Muscle of back (tissue), 11 donors: ENCODE measurements around the gene DOHH. TPM values are rescaled to one million over a fixed set of nuclear protein-coding genes. Genes with fewer than 3 reads are reported as not detected.

ENCODE experiments used
- DNase-seq, 3 donors: peaks; one replicate each; pipeline versions ENCODE4 v3.0.0 to v3.0.0-alpha.2; 2013
- polyA plus RNA-seq, 10 donors: library from polyadenylated mRNA; unstranded; fragments of 120-200 nt; gene quantifications; one replicate each; pipeline ENCODE4 v1.2.1, GENCODE V29; 2013; ENCODE audit not compliant: insufficient read length in 10 of 10

DOHH gene
- polyA plus RNA-seq, 10 donors: 3.8 to 10.0 (median 5.7) TPM

DNA sequence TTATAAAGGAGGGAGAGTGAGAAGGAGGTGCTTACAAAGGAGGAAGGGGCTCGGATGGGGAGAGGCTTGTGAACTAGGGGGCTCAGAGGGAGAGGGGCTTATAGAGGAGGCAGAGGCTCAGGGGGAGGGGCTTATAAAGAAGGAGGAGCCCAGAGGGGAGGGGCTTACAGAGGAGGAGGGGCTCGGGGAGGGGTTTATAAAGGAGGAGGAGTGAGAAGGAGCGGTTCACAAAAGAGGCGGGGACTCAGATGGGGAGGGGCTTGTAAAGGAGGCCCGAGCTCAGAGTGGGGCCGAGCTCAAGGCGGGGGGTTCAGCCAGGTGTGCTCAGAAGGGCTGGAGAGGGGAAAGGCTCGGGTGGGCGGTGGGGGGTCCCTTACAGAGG is 20.6 kb downstream of the DOHH start:
- no peak for DNase-seq

- no peak for DNase-seq
Observed at GRCh38 chr19:3479177-3479833, 21.2 kb downstream of the DOHH start.

DNA sequence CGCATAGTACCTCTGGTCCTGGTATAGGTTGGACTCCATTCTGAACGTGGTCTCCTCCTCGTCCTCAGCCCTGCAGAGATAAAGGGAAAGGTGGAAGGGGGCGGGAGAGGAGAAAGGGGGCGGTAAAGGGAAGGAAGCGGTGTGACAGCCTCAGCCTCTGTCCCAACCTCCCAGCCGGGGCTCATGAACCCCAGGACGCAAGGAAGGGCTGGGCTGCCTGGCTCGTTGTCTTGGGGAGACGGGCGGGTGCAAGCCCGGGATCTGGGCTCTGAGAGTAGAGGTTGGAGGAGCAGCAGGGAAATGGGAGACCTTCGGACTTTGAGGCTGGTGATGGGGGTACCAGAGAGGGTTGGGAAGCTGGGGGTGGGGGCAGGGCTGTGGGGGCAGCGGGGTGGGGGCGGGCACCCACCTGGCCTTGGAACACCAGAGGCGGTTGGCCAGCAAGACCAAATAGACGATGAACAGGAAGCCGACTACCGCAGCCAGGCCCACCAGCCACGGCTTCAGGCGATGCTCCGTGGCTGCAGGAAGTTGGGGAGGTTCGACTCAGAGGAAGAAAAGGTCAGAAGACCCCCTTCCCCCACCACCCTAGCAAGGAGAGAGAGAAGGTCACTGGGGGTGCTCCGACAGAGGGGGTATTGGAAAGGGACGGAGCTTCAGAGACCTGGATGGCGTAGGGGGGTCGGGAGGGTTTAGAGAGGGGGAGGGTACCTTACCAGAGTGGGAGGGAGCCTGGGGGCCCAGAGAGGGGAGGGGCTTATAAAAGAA is 21.9 kb downstream of the DOHH start:
- DNase-seq: no peak

GRCh38 chr19:3477951-3478350 is 22.5 kb downstream of the DOHH start:
- DNase-seq: no peak

GRCh38 chr19:3477506-3477905 is 23.0 kb downstream of the DOHH start:
- DNase-seq: no peak

GRCh38 chr19:3476830-3477229 is 23.6 kb downstream of the DOHH start:
- no peak for DNase-seq

DNA sequence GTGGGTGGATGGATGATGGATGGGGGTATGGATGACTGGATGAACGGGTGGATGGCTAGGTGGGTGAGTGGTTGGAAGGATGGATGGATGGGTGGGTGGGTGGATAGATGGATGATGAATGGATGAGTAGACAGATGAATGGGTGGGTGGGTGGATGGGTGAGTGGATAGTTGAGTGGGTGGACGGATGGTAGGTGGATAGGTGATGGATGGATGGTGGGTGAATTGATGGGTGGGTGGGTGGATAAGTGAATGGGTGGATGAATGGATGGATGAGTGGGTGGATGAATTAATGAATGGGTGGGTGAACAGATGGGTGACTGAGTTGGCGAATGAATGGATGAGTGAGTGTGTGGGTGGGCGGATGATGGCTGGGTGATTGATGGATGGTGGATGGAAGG is 25.0 kb downstream of the DOHH start:
- DNase-seq: no peak

DNA sequence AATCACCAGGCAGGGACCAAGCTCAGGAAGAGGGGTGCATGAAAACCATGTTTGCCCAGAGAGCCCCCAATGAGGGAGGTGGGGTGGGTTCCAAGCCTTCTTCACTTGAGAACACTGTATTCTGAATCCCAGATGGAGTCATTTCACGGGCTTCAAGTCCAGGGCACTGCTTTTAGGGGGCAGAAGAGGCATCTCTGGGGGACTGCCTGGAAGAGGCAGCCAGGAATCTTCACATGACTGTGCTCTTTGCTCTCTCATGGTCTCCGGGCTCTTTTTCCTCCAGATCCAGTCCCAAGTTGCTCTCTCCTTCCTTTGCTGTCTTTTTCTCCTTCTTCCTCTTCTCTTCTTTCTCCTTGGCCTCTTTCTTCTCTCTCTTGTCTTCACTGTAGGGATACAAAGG is 25.9 kb downstream of the DOHH start:
- no peak for DNase-seq

DNA sequence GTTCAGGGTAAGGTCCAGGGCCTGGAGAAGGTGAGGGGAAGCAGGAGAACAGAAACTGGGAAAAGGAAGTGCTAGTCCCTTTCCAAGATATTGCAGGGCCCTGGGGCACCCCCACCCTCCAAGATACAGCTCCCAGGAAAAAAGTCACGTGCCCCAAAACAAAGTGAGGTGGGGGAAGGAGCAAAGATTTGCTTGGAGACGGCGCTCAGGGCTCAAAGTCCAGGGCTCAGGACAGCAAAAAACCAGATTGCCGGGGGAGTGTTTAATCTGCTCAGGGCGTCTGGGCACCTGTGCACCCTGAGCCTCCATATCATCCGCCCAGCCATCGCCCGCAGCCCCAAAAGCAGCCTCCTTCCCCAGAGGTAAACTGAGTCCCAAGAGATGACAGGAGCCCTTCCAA is 26.5 kb downstream of the DOHH start:
- no peak for DNase-seq

GRCh38 chr19:3471954-3472655 is 28.4 kb downstream of the DOHH start:
- peak in 1 of 3 donors; percentile 53 for DNase-seq

- peak in 1 of 3 donors; percentile 42 for DNase-seq
Observed at GRCh38 chr19:3470500-3471128, 29.9 kb downstream of the DOHH start.

DNA sequence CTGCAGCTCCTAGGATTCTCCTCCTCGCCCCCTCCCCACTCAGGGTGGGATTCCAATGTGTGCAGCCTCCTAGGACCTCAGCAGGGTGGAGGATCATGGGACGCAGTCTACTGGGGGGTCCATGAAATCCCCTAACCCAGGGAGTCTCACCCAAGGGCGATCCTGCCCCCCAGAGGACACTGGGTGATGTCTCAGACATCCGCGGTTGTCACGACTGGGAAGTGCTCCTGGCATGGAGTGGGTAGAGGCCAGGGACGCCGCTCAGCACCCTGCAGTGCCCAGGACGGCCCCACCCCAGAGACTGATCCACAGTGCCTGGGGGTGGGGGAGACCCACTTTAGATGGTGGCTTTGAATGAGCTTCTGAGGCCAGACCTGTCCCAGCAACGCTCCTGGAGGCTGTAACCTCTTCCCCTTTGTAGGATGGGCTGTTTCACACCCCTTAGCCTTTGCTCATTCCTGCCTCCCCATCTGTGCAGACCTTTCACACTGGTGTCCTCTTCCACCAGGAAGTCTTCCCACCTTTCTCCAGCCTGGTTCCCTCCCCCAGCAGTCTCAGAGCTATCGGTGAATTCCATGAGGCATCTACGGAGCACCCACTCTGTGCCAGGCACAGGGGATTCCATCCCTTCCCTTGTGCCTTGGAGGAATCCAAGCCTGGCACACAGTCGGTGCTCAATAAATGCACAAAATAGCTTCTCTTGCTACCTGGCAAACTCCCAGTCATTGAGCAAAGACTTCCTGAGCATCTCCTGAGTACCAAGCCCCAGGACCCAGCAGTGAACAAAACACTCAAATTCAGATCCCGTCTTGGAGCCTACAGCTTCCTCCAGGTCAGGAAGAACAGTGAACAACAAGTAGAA is 30.6 kb downstream of the DOHH start:
- DNase-seq: no peak

DNA sequence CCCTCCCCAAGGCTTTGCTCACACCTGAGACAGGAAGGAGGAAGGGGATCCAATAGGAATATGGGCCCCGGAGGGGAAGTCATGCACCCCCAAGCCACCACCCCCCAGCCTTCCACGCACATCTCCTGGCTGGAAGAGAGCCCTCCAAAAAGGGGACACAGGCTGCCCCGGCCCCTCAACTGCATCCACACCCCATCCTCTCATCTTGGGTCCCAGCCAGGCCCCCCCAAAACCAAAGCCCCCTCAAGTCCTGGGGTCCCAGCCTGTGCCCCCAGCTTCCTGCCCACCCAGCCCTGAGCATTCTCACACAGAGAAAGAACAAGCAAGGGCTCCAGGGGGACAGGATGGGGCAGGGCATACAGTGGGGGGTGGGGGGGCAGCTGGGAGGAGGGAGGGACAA is 32.3 kb downstream of the DOHH start:
- no peak for DNase-seq

DNA sequence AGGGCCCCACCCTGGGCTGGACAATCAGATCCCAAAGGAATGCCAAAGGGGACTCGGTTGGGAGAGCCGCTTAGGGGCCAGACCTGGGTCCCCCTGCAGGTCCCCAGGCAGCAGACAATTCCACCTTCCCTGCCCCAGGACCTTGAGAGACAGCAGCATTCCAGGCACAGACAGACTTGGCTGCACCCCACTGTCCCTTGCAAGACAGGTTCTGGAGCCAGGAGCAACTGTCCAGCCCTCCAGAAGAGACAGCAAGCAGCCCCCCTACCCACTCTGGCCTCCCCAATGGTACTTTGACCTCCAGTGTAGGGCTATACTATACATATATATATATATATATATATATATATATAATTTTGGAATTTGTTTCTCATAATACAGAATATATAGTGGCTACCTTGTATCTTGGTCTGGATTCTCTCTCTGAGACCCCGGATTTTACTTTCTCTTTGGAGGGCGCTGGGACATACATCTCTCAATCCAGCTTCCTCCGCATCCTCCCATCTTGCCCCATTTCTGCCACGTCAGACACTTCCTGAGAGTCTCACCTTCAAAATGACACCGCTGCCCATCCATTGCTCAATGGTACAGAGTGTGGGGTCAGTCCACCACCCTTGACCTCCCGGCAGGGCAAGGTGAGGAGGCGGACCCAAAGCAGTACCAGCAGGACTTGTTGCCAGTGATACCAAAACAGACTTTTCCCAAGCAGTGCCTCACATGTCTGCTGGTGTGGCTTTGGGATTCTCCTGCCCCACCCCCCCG is 32.9 kb downstream of the DOHH start:
- DNase-seq: no peak

DNA sequence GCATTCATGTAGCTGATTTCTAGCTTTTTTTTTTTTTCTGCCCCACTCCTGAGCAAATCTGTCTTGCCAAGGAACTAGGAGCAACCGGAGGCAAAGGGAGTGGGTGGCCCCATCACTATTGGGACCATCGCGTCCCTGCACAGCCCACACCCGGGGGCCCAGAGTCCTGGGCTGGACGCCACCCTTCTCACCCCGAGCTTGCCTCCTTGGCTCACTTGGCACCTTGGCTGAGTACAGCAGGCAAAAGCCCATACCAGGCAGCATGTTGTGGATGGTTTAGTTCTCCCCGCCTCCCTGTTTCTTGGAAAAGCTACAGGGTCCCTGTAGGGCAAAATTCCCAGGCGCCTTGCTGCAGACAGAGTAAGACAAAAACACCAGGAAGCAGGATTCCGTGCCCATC is 33.8 kb downstream of the DOHH start:
- DNase-seq: no peak

DNA sequence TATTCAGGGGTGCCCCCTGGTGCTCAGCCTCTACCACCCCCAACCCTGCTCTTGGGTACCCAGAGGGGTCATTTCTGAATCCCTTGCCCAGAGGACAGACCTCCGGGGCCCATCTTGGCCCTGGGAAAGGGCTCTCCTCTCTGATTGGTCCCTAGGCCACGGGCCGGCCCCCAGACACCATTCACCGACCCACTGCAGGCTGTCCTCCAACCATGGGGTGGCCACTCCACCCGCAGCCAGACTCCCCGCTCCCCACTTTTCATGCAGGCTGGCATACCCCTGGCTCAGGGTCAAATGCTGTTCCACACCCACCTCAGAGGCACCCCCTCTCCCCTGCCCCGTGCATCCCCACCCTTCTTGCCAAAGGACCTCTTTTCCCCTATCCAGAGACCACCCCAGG is 34.9 kb downstream of the DOHH start:
- DNase-seq: no peak

DNA sequence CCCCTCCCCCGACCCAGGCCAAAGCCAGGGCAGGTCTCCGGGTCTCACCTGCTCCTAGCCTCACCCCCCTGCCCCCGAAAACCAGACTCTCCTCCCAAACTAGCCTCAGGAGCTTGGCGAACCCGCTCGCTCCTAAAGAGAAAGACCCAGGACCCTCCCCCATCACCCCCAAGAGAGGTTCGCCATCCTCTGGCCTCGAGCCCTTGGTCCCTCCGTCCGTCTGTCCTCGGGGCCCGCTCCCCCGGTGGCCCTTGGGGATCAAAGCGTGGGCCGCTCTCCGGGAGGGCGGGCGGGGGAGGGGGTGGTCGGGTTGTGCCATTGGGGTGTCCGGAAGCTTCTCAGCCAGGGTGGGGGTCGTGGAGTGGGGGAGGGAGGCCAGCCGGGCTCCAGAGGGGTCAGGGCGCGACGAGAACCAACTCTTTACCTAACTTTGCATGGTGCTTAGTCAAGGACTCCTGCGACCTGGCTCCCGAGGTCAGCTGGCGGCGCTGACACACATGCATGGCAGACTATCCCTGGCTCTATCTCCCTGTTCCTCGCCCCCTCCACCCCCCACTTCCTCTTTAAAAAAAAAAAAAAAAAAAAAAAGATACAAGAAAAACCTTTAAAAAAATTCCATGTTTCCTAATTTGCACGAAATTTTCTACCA is 35.8 kb downstream of the DOHH start:
- DNase-seq: no peak

DNA sequence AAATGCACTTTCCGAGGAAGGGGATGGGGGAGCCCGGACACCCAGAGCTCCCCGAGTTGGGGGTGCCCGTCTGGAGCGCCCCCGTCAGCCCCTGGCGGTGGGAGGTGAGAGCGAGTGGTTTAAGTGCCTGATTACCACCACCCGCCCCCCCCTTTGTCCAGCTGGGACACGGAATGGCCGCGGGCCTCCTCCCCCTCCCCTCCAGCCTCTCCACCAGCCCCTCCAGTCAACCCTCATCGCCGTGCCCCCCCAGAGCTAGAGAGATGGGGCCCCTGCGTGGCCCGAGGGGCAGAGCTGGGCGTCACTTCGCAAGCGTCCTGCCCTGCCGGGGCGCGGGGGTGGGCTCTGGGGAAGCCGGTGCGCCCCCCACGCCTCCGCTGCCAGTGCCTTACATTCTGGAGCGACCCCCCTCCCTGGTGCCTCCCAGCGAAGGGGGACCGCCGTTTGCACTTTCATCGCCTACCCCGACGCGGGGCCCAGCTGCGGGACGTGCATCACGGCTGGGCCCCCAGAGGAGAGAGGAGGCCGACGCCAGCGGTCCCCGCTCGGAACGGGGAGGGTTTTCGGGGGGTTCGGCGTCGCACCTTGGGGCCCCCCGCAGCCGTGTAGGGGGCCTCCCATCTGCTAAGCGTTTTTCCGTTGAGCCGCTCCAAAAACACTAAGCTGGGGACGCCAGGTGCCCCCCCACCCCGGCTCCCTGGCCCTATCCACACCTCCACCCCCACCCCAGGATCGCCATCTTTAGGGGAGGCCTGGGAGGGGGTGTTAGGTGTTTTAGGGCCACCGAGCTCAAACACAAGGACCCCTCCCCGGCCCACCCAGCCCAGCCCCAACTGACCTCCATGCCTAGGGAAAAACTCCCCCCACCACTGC is 36.5 kb downstream of the DOHH start:
- DNase-seq: peak in 1 of 3 donors; percentile 46
